CD4-positive, alpha-beta T cell treated with Interleukin-1 beta for 1 hour (primary cell): ENCODE measurements around the gene INF2.

Experiments used
- DNase-seq, 2 donors: peaks; one replicate each; pipeline ENCODE4 v3.0.0-alpha.2; 2020 to 2022

Gene INF2

GRCh38 chr14:104755621-104756020 lies 66.2 kb downstream of the INF2 start:
- DNase-seq = no peak

GRCh38 chr14:104756477-104757237 lies 67.2 kb downstream of the INF2 start:
- DNase-seq = no peak

- DNase-seq = no peak
Measured at GRCh38 chr14:104757238-104757585, 67.8 kb downstream of the INF2 start.

GRCh38 chr14:104757681-104758392 lies 68.4 kb downstream of the INF2 start:
- no peak for DNase-seq

- DNase-seq = no peak
Measured at GRCh38 chr14:104758981-104759969, 69.9 kb downstream of the INF2 start.

- no peak for DNase-seq
Measured at GRCh38 chr14:104765517-104765916, 76.1 kb downstream of the INF2 start.

- no peak for DNase-seq
Measured at GRCh38 chr14:104766256-104766862, 76.9 kb downstream of the INF2 start.

GRCh38 chr14:104766863-104767633 lies 77.6 kb downstream of the INF2 start:
- DNase-seq = no peak

- no peak for DNase-seq
Measured at GRCh38 chr14:104767634-104767918, 78.2 kb downstream of the INF2 start.

GRCh38 chr14:104768437-104769323 lies 79.3 kb downstream of the INF2 start:
- DNase-seq = peak; percentile 87 to 91

GRCh38 chr14:104769324-104770071 lies 80.1 kb downstream of the INF2 start:
- no peak for DNase-seq

GRCh38 chr14:104770072-104770579 lies 80.7 kb downstream of the INF2 start:
- DNase-seq = no peak

- DNase-seq = no peak
Measured at GRCh38 chr14:104770851-104771272, 81.4 kb downstream of the INF2 start.

GRCh38 chr14:104771374-104771773 lies 82.0 kb downstream of the INF2 start:
- DNase-seq = no peak
